ENCODE results near the gene CASR.

GRCh38 chr3:122148941-122149627 is 34.4 kb upstream of the CASR start:
- TF ChIP-seq, protein P1, sequence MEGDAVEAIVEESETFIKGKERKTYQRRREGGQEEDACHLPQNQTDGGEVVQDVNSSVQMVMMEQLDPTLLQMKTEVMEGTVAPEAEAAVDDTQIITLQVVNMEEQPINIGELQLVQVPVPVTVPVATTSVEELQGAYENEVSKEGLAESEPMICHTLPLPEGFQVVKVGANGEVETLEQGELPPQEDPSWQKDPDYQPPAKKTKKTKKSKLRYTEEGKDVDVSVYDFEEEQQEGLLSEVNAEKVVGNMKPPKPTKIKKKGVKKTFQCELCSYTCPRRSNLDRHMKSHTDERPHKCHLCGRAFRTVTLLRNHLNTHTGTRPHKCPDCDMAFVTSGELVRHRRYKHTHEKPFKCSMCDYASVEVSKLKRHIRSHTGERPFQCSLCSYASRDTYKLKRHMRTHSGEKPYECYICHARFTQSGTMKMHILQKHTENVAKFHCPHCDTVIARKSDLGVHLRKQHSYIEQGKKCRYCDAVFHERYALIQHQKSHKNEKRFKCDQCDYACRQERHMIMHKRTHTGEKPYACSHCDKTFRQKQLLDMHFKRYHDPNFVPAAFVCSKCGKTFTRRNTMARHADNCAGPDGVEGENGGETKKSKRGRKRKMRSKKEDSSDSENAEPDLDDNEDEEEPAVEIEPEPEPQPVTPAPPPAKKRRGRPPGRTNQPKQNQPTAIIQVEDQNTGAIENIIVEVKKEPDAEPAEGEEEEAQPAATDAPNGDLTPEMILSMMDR (conservative IDR thresholded peaks at IDR 0.05; ENCODE audit: low read depth, low read length): no peak
- TF ChIP-seq EZH2phosphoT487 (IDR thresholded peaks at IDR 0.05; ENCODE audit: borderline replicate concordance, low read length): no peak

All from PC-3 (cell line).